Mucosa of stomach (tissue), 1 donor: ENCODE data around the gene NFATC4.

Experiments used
- H3K27me3 ChIP-seq: one replicate; pipeline ENCODE4 v1.7.0; 2013; ENCODE audit warnings: mild to moderate bottlenecking, low read length; ENCODE audit not compliant: control insufficient read depth, insufficient read depth
- H3K36me3 ChIP-seq: one replicate; pipeline ENCODE4 v1.7.0; 2013; ENCODE audit warnings: low read length; ENCODE audit not compliant: control insufficient read depth, insufficient read depth
- H3K4me1 ChIP-seq: one replicate; pipeline ENCODE4 v1.7.0; 2013; ENCODE audit warnings: mild to moderate bottlenecking, low read length; ENCODE audit not compliant: control insufficient read depth, insufficient read depth
- H3K4me3 ChIP-seq: one replicate; pipeline ENCODE4 v1.7.0; 2013; ENCODE audit warnings: low read length
- H3K9ac ChIP-seq: one replicate; pipeline ENCODE4 v1.7.0; 2013; ENCODE audit warnings: mild to moderate bottlenecking, low read length, moderate library complexity
- H3K9me3 ChIP-seq: one replicate; pipeline ENCODE4 v1.7.0; 2013; ENCODE audit warnings: mild to moderate bottlenecking, low read length, moderate library complexity; ENCODE audit not compliant: control insufficient read depth
- donor health status: Pancreatic carcinoma.

NFATC4 gene

DNA sequence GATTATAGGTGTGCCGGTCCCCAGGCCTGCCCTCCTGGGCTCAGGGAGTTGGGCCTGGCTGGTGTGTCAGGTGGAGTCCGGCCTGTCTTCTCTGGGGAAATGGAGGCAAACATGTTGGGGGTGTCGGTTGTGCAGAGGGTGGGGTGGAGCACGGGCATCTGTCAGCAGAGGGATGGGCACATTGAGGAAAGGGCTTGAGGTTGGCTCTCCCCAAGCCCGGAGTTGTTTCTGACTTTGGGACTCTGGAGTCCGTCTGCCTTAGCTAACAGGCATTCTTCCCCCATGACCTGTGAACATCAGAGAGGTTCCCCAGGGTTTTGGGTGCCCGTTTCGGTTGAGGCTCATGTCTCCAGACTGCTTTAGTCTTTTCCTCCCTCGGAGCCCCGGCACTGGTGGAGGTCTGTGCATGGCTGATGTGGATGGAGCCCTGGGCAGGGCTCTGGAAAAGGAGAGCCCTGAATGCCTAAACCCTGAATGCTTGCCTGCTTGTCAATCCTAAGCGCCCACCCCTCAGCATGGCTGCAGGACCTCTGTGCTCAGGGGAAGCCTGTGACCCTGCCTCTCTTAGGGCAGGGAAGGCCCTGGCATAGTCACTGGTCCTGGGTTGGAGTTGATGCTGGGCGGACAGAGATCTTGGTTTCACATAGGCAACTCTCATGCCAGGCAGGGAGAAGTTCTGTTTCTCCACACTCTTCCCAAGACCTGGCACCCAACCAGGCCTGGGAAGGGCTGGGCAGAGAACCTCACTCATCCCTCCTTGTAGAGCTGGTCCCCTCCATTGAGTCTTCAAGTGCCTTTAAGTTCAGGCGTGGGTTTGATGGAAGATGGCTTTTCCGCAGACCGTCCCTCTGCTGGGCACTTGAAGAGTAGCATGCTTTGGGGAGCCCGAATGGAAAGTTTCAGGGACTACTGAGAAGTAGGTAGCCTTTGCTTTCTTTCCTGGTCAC is 43.7 kb downstream of the NFATC4 start:
- H3K4me3 ChIP-seq, result no peak overlapping the region
- H3K27me3 ChIP-seq, result no peaks in the 10 kb centered on the region
- H3K36me3 ChIP-seq, result peaks cover 6% of the 10 kb centered on the region
- H3K9ac ChIP-seq, result no peak overlapping the region
- H3K9me3 ChIP-seq, result no peaks in the 10 kb centered on the region
- H3K4me1 ChIP-seq, result no peaks in the 10 kb centered on the region

DNA sequence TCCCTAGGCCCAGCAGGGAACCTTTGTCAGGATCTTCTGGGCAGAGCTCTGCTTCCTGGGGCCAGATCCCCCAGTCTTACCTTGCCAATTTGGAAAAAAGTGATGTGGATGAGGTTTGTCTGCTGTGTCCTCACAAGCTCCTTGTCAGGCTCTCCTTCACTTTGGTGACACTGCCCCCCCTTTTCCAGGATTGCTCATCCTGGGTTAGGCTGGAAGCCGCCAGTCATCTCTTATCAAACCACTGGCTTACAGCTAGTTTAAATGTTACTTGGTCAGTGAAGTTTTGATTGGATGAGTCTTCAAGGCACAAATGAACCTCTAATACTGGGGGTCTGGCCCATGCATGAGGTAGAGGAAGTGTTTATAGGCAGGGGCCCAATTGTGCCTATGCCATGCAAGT is 46.1 kb downstream of the NFATC4 start:
- Histone ChIP-seq H3K36me3 (peaks cover 5% of the 10 kb centered on the region), H3K4me3 (no peak overlapping the region), H3K9ac (no peak overlapping the region), H3K4me1 (peaks cover 20% of the 10 kb centered on the region), H3K27me3 (no peaks in the 10 kb centered on the region), H3K9me3 (no peaks in the 10 kb centered on the region)

DNA sequence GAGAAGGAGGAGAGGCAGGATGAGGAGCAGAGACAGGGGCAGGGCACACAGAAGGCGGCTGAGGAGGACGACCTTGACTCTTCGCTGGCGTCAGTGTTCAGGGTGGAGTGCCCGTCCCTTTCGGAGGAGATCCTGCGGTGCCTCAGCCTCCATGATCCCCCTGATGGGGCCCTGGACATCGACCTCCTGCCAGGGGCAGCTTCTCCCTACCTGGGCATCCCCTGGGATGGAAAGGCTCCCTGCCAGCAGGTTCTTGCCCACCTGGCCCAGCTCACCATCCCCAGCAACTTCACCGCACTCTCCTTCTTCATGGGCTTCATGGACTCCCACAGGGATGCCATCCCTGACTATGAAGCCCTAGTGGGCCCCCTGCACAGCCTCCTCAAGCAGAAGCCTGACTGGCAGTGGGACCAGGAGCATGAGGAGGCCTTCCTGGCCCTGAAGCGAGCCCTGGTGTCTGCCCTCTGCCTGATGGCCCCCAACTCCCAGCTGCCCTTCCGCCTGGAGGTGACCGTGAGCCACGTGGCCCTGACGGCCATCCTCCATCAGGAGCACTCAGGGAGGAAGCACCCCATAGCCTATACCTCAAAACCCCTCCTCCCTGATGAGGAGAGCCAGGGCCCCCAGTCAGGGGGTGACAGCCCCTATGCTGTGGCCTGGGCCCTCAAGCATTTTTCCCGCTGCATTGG is 46.9 kb downstream of the NFATC4 start:
- Histone ChIP-seq H3K9ac (no peak overlapping the region), H3K9me3 (no peaks in the 10 kb centered on the region), H3K27me3 (no peaks in the 10 kb centered on the region), H3K4me1 (peaks cover 25% of the 10 kb centered on the region), H3K36me3 (no peaks in the 10 kb centered on the region), H3K4me3 (no peak overlapping the region)

DNA sequence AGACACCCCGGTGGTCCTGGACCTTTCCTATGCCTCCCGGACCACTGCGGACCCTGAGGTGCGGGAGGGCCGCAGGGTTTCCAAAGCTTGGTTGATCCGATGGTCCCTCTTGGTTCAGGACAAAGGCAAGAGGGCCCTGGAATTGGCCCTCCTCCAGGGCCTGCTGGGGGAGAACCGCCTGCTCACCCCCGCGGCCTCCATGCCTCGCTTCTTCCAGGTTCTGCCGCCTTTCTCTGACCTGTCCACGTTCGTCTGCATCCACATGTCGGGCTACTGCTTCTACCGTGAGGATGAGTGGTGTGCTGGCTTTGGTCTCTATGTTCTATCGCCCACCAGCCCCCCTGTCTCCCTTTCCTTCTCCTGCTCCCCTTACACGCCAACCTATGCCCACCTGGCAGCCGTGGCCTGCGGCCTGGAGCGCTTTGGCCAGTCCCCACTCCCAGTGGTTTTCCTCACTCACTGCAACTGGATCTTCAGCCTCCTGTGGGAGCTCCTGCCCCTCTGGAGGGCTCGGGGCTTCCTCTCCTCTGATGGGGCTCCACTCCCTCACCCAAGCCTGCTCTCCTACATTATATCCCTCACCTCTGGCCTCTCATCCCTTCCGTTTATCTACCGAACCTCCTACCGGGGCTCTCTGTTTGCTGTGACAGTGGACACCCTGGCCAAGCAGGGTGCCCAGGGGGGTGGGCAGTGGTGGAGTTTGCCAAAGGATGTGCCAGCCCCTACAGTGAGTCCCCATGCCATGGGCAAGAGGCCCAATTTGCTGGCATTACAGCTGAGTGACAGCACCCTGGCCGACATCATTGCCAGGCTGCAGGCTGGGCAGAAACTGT is 47.7 kb downstream of the NFATC4 start:
- Histone ChIP-seq H3K36me3 (no peaks in the 10 kb centered on the region), H3K4me1 (peaks cover 25% of the 10 kb centered on the region)

DNA sequence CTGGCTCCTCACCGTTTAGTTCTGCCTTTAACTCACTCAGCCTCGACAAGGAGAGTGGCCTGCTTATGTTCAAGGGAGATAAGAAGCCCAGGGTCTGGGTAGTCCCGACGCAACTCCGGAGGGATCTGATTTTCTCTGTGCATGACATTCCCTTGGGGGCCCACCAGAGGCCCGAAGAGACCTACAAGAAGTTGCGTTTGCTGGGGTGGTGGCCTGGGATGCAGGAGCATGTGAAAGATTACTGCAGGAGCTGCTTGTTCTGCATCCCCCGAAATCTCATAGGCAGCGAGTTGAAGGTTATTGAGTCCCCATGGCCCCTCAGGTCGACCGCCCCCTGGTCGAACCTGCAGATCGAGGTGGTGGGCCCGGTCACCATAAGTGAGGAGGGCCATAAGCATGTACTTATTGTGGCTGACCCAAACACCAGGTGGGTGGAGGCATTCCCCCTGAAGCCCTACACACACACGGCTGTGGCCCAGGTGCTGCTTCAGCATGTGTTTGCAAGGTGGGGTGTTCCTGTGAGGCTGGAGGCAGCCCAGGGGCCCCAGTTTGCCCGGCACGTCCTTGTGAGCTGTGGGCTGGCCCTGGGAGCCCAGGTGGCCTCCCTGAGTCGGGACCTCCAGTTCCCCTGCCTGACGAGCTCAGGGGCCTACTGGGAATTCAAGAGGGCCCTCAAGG is 48.4 kb downstream of the NFATC4 start:
- H3K27me3 ChIP-seq, result no peaks in the 10 kb centered on the region
- H3K9me3 ChIP-seq, result no peaks in the 10 kb centered on the region
- peaks cover 28% of the 10 kb centered on the region for H3K4me1 ChIP-seq
- H3K4me3 ChIP-seq, result no peak overlapping the region
- H3K9ac ChIP-seq, result no peak overlapping the region
- H3K36me3 ChIP-seq, result no peaks in the 10 kb centered on the region

More for the DNA sequence above, 47.7 kb downstream of the NFATC4 start:
- no peaks in the 10 kb centered on the region for H3K9me3 ChIP-seq
- no peaks in the 10 kb centered on the region for H3K27me3 ChIP-seq
- H3K9ac ChIP-seq, result no peak overlapping the region
- H3K4me3 ChIP-seq, result no peak overlapping the region

DNA sequence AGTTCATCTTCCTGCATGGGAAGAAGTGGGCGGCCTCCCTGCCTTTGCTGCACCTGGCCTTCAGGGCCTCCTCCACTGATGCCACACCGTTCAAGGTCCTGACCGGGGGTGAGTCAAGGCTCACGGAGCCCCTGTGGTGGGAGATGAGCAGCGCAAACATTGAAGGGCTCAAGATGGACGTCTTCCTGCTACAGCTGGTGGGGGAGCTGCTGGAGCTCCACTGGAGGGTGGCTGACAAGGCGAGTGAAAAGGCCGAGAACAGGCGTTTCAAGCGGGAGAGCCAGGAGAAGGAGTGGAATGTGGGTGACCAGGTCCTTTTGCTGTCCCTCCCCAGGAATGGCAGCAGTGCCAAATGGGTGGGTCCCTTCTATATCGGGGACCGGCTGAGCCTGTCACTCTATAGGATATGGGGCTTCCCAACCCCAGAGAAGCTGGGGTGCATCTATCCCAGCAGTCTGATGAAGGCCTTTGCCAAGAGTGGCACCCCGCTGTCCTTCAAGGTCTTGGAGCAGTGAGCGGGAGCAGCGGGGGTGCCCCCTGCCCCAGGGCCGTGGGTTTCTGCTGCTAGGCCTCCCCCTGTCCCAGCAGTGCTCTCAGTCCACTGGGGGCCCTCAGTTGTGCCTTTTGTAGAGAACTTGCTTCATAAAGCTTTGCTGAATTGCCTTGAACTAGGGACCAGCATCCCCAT is 49.1 kb downstream of the NFATC4 start:
- no peak overlapping the region for H3K9ac ChIP-seq
- H3K36me3 ChIP-seq, result no peaks in the 10 kb centered on the region
- no peak overlapping the region for H3K4me3 ChIP-seq
- peaks cover 30% of the 10 kb centered on the region for H3K4me1 ChIP-seq
- no peaks in the 10 kb centered on the region for H3K27me3 ChIP-seq
- H3K9me3 ChIP-seq, result no peaks in the 10 kb centered on the region

DNA sequence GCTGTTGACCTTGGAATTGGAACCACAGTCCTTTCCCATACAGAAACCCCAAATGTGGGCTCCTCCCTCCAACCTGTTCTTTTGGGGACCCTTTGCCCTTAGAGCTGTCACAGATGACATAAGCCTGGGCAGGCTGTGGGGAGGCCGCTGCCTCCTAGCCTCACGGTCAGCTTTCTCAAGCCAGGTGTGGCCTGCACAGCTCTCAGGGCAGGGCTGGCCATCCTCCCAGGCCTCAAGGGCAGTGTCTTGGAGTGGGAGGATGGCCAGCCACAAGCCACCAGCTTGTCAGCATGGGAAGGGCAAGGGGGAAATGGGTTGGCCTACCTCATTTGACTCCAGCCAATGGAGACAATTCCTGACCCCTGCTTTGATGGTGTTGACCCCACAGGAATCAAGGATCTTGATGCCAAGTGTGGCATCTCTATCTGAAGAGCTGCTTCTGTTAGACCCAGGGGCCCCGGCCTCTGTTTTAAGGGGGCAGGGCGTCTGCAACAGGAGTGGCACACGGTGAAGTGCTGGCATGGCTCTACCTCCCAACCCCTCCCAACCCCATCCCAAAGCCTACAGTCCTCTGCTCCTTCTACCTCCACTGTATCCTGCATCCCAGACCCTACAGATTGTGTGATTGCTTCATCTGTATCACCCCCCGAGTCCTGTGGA is 50.0 kb downstream of the NFATC4 start:
- no peak overlapping the region for H3K4me3 ChIP-seq

DNA sequence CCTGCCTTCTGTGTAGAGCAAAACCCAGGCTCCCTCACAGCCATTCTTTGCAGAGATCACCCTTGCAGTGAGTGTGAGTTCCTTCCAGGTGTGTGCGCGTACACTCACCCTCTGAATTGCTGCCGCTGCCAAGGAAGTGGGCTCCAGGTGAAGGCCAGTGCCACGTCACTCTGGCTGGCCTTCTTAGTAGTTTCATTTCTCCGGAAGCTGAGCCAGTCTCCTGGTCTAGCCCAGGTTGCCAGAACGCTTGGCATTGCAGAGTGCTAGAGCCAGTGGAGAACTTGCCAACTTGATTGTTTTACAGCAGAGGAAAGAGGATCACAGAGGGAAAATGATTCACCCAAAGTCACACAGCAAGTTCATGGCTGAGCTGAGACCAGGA is 50.5 kb downstream of the NFATC4 start:
- Histone ChIP-seq H3K9me3 (no peaks in the 10 kb centered on the region), H3K27me3 (no peaks in the 10 kb centered on the region), H3K9ac (peak overlapping the region; percentile 5), H3K4me1 (peaks cover 40% of the 10 kb centered on the region), H3K36me3 (no peaks in the 10 kb centered on the region), H3K4me3 (no peak overlapping the region)

More for the DNA sequence above, 50.0 kb downstream of the NFATC4 start:
- Histone ChIP-seq H3K4me1 (peaks cover 39% of the 10 kb centered on the region), H3K36me3 (no peaks in the 10 kb centered on the region), H3K9me3 (no peaks in the 10 kb centered on the region), H3K9ac (peak overlapping the region; percentile 5), H3K27me3 (no peaks in the 10 kb centered on the region)

DNA sequence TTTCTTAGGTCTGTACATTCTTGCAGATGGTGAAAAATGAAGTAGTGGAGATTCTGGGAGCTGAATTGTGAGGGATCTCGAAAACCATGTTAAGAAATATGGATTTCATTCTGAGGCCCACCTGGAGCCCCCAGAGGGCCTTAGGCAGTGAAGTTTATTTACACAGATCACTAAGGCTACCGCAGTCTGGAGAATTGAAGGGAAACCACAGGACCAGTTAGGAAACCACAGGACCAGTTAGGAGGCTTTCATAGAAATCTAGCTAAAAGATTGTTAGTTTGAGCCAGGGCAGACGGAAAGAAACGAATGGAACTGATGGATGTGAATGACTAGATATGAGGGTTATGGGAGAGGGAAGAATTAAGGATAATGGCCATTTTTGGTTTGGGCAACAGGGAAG is 54.3 kb downstream of the NFATC4 start:
- Histone ChIP-seq H3K9me3 (no peaks in the 10 kb centered on the region), H3K4me1 (peaks cover 52% of the 10 kb centered on the region), H3K9ac (no peak overlapping the region), H3K27me3 (no peaks in the 10 kb centered on the region), H3K4me3 (no peak overlapping the region), H3K36me3 (no peaks in the 10 kb centered on the region)

DNA sequence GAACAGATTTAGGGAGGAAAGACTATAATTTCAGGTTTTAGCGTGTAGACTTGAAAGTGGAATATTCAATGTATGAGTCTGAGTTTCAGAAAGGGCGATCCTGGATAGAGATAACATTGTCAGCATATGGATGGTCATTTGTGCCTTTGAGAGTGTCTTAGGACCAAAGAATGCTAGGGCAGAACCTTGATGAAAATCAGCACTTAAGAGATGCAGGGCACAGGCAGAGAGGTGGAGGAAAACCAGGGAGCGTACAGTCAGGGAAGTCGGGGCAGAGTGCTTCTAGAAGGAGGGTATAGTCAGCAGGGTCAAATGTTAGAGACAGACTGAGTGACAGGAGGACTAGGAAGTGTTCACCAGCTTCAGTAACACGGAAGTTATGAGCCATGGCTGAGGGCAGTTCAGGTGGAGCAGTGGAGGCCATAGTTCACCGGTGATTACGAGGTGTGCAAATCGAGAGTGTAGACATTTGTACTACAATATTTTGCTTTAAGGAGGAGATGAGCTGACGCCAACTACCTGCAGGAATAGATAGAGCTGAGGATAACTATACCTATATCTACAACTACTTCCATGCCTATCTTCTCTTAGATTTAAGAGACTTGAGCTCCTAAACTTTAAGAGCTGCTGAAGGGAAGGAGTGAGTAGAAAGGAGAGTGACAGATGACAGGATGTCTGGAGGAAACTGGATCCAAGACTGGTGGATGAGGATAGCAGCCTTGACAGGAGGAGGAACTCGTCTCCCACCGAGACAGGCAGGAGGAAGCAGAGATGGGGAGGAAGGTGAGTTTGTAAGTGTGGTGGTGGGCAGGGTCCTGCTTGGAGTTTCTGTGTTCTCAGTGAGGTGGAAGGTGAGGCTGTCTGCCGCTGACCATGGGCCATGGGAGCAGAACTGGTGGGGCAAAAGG is 55.0 kb downstream of the NFATC4 start:
- Histone ChIP-seq H3K4me3 (peak overlapping the region; percentile 28), H3K9ac (peak overlapping the region; percentile 60), H3K36me3 (no peaks in the 10 kb centered on the region), H3K4me1 (peaks cover 52% of the 10 kb centered on the region), H3K9me3 (no peaks in the 10 kb centered on the region), H3K27me3 (no peaks in the 10 kb centered on the region)
